Adipose tissue (tissue), 3 donors: ENCODE measurements around the gene MATN3. TPM values are rescaled to one million over a fixed set of nuclear protein-coding genes. Genes with fewer than 3 reads are reported as not detected.

Experiments
- H3K27ac ChIP-seq: one replicate; pipeline ENCODE4 v1.5.1; 2013; ENCODE audit warnings: low read depth, low read length
- WGBS, 3 donors: extraction: QIAGEN DNeasy Blood & Tissue Kit; methylation state at CpG; one replicate each; pipeline ENCODE4 v1.1.7; 2013; 5-methylcytosine and 5-hydroxymethylcytosine counted together
- polyA plus RNA-seq, 3 donors: library from polyadenylated mRNA; stranded (reverse); fragments of 200-250 nt; gene quantifications; one replicate each; pipeline ENCODE4 v1.2.3, GENCODE V29; 2013
- donor health status: healthy with polysubstance abuse.
- donor health status: Bipolar disorder and iron deficiency.
- donor health status: healthy.

Gene MATN3
- polyA plus RNA-seq, 3 donors, result 0.36 to 2.8 (median 1.1) TPM

GRCh38 chr2:20042531-20042930, 30.1 kb upstream of the MATN3 start:
- H3K27ac ChIP-seq, result no peak overlapping the region
- WGBS, 3 donors, result 14 to 21% (median 19%) methylated on average over 2 of the region's 2 CpGs

- 67 to 84% (median 81%) methylated on average over 8 of the region's 8 CpGs for WGBS, 3 donors
- H3K27ac ChIP-seq, result no peak overlapping the region
Observed at GRCh38 chr2:20040489-20041172, 28.2 kb upstream of the MATN3 start.

- no peak overlapping the region for H3K27ac ChIP-seq
- WGBS, 3 donors, result 58 to 77% (median 73%) methylated on average over 2 of the region's 2 CpGs
Observed at GRCh38 chr2:20037660-20038059, 25.2 kb upstream of the MATN3 start.

GRCh38 chr2:20035955-20036666, 23.6 kb upstream of the MATN3 start:
- 57 to 75% (median 66%) methylated on average over 4 of the region's 4 CpGs for WGBS, 3 donors
- no peak overlapping the region for H3K27ac ChIP-seq

- 50 to 79% (median 71%) methylated on average over 2 of the region's 2 CpGs for WGBS, 3 donors
- no peak overlapping the region for H3K27ac ChIP-seq
Observed at GRCh38 chr2:20034821-20035220, 22.4 kb upstream of the MATN3 start.

- no peak overlapping the region for H3K27ac ChIP-seq
- 41 to 80% (median 79%) methylated on average over 4 of the region's 4 CpGs for WGBS, 3 donors
Observed at GRCh38 chr2:20034218-20034617, 21.8 kb upstream of the MATN3 start.

- WGBS, 3 donors, result 78 to 90% (median 86%) methylated on average over 3 of the region's 3 CpGs
- no peak overlapping the region for H3K27ac ChIP-seq
Observed at GRCh38 chr2:20033322-20033721, 20.9 kb upstream of the MATN3 start.

GRCh38 chr2:20030224-20030623, 17.8 kb upstream of the MATN3 start:
- H3K27ac ChIP-seq, result no peak overlapping the region
- 80 to 94% (median 87%) methylated on average over 6 of the region's 6 CpGs for WGBS, 3 donors

GRCh38 chr2:20027705-20028434, 15.4 kb upstream of the MATN3 start:
- WGBS, 3 donors, result 73 to 92% (median 86%) methylated on average over 3 of the region's 3 CpGs
- H3K27ac ChIP-seq, result no peak overlapping the region

GRCh38 chr2:20027260-20027677, 14.8 kb upstream of the MATN3 start:
- WGBS, 3 donors, result 49 to 72% (median 71%) methylated on average over 4 of the region's 4 CpGs
- no peak overlapping the region for H3K27ac ChIP-seq

GRCh38 chr2:20025065-20025786, 12.8 kb upstream of the MATN3 start:
- H3K27ac ChIP-seq, result no peak overlapping the region
- WGBS, 3 donors, result 86 to 90% (median 87%) methylated on average over 3 of the region's 3 CpGs

GRCh38 chr2:20023688-20024087, 11.2 kb upstream of the MATN3 start:
- H3K27ac ChIP-seq, result no peak overlapping the region
- WGBS, 3 donors, result 86 to 97% (median 94%) methylated on average over 4 of the region's 4 CpGs

GRCh38 chr2:20021405-20022009, 9.0 kb upstream of the MATN3 start:
- 87 to 90% (median 88%) methylated on average over 3 of the region's 3 CpGs for WGBS, 3 donors
- H3K27ac ChIP-seq, result no peak overlapping the region

GRCh38 chr2:20019747-20020146, 7.3 kb upstream of the MATN3 start:
- WGBS, 3 donors, result 69 to 89% (median 89%) methylated on average over 4 of the region's 4 CpGs
- no peak overlapping the region for H3K27ac ChIP-seq

GRCh38 chr2:20018601-20019152, 6.2 kb upstream of the MATN3 start:
- 88 to 91% (median 89%) methylated on average over 2 of the region's 2 CpGs for WGBS, 3 donors
- no peak overlapping the region for H3K27ac ChIP-seq

- H3K27ac ChIP-seq, result no peak overlapping the region
Observed at GRCh38 chr2:20016346-20016745, 3.9 kb upstream of the MATN3 start.

- no peak overlapping the region for H3K27ac ChIP-seq
- WGBS, 3 donors, result 10 to 21% (median 13%) methylated on average over 2 of the region's 2 CpGs
Observed at GRCh38 chr2:20015482-20016083, 3.1 kb upstream of the MATN3 start.
